ENCODE measurements around the gene RPTOR.
A peak's percentile ranks its signal among the peaks of the same experiment; 100 is the strongest.

Gene RPTOR

GRCh38 chr17:80957461-80957941 lies 412.9 kb downstream of the RPTOR start:
- DNase-seq, result no peak

DNA sequence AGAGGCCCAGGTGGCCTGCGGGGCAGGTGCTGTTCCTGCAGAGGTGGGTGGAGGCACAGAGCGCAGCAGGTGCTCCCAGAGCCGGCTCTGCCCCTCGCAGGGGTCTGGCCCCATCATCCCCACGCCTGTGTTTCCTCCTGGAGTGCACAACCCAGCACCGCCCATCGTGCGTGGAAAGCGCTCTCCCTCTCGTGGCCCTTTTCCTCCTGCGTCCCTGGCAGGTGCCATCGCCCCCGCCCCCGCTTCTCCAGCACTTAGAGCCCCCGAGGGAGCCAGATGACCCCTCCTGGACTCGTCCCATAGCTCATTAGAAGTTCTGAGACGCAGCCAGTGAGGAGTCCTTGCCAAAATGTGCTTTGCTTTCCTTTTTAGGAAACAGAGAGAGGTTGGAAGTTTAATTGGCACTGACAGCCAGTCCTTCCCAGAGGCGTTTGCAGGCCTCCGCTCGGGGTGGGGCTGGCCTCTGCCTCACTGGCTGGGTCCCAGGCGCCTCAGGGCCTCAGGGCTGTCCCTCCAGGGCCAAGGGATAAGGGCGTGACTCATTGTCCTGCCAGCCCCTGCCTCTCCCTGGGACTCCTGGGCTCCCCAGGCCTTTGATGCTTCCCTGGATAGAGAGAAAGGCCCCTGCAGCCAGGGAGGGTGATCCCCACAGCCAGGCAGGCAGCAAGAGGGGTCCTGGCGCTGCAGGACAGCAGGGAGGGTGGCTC lies 414.8 kb downstream of the RPTOR start:
- peak; percentile 71 for DNase-seq

DNA sequence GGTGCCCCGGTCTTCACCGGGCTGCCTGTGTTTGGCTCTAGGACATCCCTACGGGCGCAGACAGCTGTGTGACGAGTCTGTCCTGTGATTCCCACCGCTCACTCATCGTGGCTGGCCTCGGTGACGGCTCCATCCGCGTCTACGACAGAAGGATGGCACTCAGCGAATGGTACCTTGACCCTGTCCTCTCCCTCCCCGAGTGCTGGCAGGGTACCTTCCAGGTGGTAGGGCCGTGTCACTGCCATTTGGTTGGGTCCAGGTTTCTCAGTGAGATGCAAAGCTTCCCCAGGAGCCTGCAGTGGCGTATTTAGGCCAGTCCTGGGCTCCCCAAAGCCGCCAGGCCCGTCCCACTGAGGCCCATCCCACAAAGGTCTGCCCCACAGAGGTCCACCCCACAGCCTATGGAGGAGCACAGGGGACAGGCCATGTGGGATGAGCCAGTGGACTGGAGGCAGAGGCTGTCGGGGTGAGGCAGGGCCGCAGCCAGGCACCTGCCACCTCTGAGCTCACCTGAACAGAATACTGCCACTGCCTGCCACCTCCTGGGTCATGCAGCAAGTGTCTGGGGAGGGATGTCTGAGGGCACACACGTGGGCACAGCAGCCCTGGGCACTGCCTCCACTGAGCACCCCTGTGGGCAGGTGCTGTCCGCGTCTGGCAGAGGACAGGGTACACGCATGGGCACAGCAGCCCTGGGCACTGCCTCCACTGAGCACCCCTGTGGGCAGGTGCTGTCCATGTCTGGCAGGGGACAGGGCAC lies 415.6 kb downstream of the RPTOR start:
- DNase-seq, result no peak

- DNase-seq, result no peak
These were observed 416.3 kb downstream of the RPTOR start for GRCh38 chr17:80960797-80961452.

DNA sequence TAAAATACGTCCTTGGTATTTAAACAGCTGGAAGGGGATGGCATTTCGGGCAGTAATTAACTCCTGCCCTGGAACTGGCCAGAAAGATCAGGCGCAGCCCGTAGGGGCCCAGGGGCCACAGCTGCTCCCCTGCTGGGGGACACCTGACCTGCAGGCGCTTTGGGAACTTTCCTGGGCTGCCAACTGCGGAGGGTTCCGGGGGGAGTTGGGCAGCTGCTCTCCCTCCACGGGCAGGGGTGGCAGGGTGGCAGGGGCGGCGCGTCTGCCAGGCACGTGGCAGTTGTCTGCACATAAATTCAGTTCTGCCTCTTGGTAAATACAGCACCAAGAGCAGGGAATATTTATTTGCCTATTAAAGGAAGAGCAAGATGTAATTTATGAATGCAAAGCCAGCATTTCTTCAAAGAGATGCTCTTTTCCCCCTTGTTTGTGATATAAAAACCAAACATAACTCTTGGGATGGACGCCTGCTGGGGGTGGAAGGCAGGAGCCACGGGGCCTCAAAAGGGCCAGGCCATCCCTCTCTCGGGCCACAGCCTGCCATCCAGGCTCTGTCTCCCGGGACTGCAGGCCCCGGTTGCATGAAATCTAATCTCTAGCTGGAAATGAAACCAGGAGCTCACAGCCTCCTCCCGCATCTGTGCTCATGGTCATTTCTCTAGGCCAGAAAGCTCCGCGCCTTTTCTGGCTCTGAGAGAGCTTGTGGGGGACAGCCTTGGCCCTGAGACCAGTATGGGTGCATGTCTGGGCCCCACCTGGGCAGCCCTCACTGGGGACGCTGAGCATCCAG lies 417.1 kb downstream of the RPTOR start:
- no peak for DNase-seq

- DNase-seq, result no peak
These were observed 418.0 kb downstream of the RPTOR start for GRCh38 chr17:80962356-80963329.

- DNase-seq, result no peak
These were observed 419.3 kb downstream of the RPTOR start for GRCh38 chr17:80963812-80964543.

GRCh38 chr17:80964544-80964856 lies 419.9 kb downstream of the RPTOR start:
- DNase-seq, result no peak

DNA sequence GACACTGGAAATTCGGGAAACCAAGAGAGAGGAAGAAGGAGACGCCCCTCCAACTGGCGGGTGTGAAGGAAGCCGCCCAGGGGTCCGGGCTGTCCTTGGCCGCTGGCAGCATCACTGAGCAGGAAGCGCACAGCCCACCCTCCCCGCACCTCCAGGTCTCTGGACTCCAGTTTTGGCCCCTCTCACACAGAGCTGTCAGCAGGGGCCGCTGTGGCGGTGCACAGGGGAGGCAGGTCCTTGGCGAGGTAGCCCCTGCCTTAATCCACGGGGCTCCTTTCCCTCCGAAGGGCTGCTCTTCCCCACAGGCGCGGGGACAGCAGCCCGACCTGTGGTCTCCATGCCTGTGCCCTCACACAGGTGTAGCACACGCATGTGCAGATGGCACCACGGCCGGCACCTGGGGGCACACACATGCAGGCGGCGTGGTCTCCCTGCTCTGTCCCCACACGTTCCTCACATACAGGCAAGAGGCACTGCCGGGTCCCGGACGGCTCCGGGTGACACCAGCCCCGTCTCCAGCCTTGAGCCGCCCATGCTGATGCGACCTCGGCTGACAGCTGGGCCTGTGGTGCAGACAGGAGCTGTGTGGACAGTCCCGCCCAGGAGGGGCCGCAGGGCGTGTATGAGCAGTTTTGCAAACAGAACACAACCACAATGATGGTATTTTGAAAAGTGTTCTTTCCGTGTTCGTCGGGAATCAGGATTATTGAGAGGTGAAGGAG lies 420.4 kb downstream of the RPTOR start:
- no peak for DNase-seq

GRCh38 chr17:80965606-80966005 lies 421.0 kb downstream of the RPTOR start:
- no peak for DNase-seq

DNA sequence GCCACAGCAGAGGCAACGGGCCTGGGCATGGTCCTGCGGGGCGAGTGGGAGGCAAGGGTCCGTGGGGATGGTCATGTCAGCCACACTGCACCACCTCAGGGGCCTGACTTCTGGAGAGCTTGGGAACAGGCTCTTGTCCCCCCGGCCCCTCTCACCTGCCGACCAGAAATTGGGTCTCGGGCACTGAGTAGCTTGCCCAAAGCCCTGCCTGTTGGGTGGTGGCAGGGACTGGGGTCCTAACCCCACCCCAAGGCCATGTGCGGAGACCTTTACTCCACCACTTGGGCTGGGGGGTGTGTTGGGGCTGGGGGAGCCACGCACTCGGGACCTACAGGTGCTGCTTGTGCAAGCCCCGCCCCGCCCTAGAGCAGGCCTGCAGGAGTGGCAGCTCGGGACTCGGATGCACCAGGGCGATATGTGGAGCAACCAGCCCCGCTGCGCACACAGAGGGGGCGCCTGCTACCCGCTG lies 422.8 kb downstream of the RPTOR start:
- no peak for DNase-seq

DNA sequence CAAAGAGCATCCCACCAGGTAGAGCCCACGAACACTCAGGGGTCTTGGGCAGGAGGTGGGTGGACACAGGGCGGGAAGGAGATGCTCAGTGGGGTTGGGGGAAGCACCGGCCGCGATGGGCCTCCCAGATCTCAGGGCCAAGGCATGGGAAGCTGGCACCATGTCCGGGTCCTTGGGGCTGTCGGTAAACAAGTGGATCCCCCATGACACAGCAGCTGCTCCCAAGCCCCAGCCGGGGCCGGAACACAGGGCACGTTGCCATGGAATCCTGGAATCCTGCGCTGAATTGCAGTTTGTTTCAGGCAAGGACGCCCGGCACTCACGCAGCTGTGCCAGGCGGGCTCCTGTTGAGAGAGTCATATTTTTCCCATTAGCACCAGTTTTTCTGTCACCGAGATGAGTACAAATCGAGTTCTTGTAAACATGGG lies 424.0 kb downstream of the RPTOR start:
- no peak for DNase-seq

- DNase-seq, result no peak
These were observed 424.5 kb downstream of the RPTOR start for GRCh38 chr17:80969030-80969673.

DNA sequence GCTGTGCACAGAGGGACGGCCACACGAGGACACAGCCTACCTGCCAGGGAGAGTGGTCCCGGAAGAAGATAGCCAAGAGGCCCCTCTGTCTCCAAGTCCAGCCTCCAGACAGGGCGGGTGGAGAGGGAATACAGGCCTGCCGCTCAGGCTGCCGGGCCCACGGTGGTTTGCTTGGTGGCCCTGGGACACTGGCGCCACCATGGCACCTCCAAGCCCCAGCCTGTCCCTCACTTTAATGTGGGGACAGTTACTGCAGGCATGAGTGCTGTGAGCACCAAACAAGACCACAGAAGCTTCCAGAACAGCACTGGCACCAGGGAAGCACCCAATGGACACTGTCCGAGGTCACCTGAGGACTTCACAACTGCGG lies 425.0 kb downstream of the RPTOR start:
- DNase-seq, result no peak

DNA sequence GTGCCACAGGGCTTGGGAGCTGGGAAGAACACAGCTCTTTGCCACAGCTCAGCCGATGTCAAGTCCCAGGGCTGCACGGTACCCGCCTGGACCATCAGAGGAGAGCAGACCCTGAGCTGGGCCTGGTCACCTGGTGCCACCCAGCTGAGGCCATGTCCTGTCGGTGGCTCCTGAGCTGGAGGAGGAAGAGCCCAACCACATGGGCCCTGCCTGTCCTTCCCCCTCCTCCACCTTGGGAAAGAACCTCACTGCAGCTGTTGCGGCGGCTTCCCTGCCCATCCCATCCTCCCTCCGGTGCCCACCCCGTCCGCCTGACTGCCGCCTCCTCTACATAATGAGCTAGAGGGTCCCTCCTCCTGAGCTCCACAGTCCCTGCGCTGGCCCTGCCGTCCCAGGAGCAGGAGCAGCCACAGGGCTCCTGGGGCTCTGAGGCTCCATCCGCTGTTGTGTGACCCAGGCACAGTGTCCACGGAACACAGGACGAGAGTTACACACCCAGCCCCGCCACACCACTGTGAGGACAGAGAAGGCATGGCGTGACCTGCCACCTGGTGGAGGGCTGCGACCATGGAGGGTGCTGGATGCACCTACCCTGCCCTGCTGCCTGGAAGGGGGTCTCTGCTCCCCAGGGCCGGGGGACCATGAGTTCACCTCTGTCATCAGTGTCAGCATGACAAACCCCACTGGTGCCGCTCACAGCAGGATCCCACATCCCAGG lies 425.6 kb downstream of the RPTOR start:
- DNase-seq, result no peak

DNA sequence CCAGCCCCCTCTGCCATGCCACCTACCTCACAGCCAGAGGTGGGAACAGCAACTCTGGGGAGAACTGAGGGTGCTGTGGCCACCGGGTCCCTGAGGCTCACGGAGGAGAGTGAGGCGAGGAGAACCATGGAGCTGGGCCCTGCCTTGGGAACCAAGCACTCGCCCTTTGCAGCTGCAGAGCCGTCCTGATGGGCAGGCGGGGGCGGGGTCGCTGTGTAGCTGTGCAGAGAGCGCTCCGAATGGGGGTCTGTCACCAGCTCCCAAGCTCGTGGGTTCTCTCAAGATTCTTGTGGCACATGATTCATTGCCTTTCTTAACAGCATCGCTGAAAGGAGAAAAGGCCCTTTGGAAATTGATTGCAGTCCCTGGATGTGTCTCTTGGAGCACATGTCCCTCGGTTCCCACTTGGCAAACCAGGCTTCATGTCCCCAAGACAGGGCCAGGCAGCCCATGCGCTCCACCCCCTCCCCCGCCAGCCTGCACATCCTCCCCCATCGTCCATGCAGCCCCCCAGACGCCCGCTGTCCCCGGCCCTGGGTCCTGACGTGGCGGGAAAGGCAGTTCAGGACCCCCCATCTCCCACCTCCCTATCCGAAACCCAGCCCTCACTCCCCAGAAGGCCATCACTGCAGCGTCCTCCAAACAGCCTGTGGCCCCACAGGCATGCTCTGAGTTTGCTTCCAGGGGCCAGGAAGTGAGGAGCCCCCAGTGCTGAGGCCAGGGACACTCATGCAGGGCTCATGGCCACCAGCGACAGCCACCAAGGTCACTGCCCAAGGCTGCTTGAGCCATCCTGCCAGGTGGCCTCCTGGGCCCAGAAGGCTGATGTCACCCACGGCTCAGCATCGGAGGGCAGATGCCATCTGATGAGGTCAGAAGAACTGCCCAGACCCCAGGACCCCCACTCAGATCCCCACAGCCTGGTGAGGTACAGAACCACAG lies 426.4 kb downstream of the RPTOR start:
- no peak for DNase-seq

GRCh38 chr17:80971704-80972304 lies 427.2 kb downstream of the RPTOR start:
- no peak for DNase-seq

DNA sequence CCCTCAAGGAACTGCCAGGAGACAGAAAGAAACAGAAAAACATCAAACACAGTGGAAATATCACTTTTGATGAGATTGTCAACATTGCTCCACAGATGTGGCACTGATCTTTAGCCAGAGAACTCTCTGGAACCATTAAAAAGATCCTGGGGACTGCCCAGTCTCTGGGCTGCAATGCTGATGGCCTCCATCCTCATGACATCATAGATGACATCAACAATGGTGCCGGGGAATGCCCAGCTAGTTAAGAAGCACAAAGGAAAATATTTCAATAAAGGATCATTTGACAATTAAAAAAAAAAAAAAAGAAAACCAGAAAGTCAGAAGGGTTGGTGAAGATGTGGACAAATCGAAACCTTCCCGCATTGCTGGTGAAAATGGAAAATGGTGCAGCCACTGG lies 432.1 kb downstream of the RPTOR start:
- DNase-seq, result no peak
